HG03378 (cell line): ENCODE data around the gene TMEM186.
"Not testable (repeated sequence)": the region's sequence is repeated elsewhere in the genome, so short reads cannot be mapped to it uniquely, and the experiment has no call there.

Experiments
- ATAC-seq: cut with Tn5 transposase; IDR thresholded peaks from one replicate; pipeline ENCODE4 v1.9.1; 2021; ENCODE audit warnings: mild to moderate bottlenecking, moderate library complexity; ENCODE audit not compliant: unreplicated experiment

TMEM186 gene

DNA sequence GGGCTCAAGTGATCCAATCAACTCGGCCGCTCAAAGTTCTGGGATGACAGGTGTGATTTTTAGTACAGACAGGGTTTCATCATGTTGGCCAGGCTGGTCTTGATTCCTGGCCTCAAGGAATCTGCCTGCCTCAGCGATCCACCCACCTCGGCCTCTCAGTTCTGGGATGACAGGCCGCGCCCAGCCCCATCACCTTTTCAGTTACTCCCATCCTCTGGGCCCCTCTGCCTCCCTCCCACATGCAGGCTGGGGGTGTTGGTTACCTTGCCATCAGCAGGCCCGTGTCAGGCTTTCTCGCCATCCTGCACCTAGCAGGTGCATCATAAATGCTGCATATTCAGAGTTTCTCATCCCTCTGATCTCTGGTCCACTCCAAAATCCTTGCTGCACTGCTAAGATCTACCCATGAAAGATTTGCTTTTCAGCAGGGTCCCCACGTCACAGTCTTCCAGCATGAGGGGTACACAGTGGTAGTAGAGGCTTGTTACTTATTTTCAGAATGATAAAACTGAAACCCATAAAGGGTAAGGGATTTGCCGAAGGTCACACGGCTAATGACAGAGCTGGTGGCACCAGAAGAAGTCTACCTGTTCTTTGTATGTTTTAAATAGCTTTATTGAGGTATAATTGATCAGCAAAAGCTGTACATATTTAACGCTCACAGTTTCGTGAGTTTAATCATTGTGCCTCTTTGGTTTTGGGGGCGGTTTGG lies 16.8 kb upstream of the TMEM186 start:
- no peak for ATAC-seq

DNA sequence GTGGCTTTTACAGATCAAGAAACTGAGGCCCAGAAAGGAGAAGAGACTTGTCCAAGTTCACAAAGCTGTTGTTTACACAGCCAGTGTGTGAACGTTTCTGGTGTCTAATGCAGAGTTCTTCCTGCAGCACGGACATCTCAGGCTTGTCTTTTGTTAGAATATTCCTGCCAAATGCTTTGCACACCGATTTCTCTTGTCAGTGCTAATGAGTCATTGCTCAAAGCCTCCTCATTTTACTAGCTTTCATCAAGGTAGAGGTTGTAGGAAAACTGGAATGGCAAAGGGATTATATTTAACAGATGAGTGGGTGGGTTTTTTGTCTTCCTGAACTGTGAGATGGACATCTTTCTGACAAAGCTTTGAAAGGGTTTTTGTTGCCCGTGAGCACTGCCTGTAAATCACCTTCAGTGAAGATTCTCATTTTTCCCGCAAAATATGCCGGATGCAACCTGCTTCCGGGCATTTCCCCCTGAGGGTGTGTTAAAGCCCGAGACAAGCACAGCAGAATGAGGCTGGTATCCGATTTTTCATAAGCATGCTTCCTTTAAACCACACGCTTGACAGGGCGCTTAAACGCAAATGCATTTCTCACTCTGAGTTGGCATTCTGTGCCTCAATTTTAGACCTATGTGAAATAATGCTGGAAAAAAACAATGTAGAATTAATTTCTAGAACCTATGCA lies 14.9 kb upstream of the TMEM186 start:
- ATAC-seq = no peak

DNA sequence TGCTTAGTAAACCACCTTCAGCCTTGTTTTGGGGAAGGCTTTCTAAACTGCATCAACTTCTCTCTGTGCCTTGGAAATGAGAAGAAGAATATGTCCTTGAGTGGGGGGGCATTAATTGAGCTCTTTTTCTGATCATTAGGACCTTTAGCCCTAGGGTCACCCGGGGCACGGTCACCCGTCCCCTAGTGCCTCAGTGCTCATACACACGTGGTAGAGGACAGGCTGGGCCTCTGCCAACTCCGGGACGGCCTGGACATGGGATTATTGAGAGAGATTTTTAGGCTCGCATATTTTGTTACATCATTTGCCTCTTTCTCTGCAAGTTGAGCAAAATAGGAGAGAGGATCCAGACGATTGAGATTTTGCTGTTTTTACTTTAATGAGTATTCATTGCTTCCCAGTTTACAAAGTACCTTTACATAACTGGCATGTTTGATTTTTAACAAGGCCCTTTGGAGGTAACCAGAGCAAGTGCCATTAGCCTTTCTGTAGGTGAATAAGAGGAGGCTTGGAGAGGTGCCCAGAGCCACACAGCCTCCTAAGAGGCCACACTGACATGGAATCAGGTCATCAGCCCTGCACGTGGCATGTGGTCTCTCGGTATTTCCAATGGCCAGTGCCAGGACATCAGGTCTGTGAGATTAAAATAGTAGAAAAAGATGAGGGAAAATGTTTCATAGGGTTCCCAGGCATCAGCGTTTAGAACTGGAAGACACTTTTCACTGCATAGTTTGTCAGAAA lies 11.3 kb upstream of the TMEM186 start:
- no peak for ATAC-seq

DNA sequence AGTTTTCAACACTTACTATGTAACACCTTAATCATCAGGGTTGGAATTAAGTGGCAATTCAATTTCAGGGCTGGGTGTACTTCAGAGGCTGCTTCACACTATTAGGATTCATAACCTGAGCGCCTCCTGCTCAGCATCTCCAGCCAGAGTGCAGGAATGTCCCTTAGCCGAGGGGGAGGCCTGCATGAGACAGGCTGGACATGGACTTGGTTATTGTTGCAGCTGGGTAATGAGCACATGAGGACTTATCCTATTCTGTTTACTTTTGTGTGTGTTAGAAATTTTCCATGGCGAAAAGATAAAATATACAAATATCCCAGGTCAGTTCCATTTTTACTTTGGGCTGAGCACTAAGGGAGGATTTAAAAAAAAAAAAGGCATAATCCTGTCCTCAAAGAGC lies 10.6 kb upstream of the TMEM186 start:
- no peak for ATAC-seq

DNA sequence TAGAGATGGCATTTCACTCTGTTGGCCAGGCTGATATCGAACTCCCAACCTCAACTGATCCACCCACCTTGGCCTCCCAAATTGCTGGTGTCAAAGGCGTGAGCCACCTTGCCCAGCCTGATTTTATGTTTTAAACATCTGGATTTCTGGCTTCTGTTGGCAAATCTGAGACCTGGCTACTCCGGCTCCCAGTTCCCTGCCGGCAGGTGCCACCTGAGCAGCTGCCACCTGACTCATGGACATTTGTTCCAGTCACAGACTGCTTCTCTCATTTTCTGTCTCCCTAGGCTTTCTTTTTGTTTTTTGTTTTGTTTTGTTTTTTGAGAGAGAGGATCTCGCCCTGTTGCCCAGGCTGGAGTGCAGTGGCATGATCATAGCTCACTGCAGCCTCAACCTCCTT lies 9.8 kb upstream of the TMEM186 start:
- ATAC-seq = no peak

DNA sequence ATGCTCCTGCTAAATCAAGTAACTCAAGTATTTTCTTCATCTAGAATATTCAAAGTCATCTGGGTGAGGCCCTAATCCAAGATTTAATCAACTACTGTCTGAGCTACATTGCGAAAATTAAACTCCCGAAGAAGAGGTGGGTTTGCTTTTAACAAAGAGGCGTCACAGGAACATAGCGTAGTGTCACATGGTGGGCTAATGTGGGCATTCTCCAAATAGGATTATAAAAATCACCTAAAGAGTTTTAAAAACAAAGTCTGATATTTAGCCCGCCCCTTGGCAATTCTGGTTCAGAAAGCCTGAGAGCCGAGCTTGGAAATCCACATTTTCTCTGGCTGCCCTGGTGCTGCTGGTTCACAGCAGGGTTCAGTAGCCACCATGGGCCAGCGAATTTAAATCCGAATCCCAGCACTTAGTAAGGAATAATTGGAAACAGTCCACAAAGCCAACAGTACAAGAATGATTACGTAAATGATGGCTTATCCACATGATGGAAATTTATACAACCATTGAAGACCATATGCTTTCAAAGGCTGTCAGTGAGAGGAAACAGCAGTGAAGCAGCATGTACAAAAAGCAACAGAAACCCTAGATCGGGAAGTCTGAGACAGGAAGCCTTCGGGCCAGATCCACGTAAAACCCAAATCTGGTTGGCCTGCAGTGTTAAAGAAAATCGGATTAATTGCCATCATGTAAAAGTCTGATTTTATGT lies 9.0 kb upstream of the TMEM186 start:
- ATAC-seq = no peak

DNA sequence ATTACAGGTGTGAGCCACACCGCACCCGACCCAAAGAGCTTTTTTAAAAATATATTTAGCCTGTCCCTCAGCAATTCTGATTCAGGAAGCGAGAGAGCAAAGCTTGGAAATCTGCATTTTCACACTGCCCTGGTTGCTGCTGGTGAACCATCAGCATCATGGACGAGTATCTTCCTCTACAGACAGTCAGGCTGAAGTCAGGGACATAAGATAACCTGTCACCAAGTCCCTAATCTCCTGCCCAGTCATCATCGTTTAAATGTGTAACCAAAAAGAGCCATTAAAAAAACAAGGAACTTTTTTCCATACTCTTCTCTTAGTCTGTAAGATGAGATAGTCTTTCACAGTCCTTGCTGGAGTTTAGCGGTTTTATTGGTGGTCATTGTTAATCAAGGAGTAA lies 6.9 kb upstream of the TMEM186 start:
- no peak for ATAC-seq

DNA sequence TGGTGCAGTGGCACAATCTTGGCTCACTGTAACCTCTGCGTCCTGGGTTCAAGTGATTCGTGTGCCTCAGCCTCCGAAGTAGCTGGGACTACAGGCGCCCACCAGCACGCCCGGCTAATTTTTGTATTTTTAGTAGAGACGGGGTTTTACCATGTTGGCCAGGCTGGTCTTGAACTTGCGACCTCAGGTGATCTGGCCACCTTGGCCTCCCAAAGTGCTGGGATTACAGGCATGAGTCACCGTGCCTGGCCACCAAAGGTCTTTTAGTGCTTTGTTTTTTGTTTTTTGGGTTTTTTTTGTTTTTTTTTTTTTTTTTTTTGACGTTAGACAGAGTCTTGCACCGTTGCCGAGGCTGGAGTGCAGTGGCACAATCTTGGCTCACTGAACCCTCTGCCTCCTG lies 6.3 kb upstream of the TMEM186 start:
- not testable (repeated sequence) for ATAC-seq

DNA sequence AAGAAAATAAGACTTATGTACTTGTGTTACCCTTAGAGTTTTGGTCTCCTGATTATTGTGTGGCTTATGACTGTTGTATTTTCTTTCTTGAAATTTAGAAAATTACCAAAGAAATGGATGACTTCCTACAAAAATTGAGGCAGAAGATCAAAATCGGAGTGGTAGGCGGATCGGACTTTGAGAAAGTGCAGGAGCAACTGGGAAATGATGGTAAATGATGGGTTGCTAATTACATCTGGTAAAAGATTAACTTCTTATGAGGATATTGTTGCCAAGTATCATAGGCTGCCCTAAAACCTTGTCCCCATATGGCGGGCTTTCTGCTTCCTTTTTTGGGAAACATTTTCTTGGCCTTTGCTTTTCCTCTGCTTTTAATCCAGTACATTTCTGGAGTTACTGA lies 4.3 kb upstream of the TMEM186 start:
- ATAC-seq = no peak

DNA sequence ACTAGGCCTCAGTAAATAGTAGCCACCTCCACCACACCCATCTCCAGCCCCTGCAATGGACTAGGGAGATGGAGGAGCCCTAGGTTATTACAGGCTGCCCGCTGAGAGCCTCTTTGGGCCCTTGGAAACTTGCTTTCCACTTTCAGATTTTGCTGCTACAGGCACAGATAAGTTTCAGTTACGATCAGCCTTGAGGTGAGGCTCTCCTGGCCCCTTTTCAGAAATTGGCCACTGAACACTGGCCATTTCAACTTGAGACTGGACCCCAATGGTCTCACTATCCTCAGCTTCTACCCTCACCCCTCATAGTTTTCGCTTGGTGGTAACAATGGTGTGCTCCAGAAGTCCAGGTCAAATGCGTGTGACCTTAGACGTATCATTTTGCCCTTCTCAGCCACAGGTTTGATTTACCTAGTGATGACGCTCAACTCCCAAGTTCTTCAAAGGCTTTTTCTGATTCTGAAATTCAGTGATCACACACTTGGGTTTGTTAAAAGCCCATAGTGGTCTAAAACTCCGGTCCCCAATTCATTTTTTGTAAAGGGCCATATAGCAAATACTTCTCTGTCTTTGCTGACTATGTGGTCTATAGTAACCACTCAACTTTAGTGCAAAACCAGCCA lies 1.2 kb upstream of the TMEM186 start:
- ATAC-seq = no peak

DNA sequence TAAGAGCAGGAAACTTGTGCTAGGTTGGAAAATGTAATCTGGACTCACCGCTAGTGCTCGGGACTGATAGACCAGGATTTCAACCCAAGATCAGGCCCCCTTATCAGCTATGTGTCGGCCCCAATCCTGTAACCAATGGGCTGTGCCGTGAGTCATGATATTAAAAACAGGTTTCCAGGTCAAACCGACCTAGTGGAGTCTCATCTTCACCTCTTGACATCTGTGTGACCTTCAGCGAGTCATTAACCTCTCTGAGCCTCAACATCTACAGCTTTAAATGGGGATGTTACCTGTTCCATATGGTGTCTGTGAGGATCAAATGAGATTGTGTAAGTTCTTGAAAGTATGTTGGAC lies 712 bp upstream of the TMEM186 start:
- ATAC-seq = peak; percentile 3

DNA sequence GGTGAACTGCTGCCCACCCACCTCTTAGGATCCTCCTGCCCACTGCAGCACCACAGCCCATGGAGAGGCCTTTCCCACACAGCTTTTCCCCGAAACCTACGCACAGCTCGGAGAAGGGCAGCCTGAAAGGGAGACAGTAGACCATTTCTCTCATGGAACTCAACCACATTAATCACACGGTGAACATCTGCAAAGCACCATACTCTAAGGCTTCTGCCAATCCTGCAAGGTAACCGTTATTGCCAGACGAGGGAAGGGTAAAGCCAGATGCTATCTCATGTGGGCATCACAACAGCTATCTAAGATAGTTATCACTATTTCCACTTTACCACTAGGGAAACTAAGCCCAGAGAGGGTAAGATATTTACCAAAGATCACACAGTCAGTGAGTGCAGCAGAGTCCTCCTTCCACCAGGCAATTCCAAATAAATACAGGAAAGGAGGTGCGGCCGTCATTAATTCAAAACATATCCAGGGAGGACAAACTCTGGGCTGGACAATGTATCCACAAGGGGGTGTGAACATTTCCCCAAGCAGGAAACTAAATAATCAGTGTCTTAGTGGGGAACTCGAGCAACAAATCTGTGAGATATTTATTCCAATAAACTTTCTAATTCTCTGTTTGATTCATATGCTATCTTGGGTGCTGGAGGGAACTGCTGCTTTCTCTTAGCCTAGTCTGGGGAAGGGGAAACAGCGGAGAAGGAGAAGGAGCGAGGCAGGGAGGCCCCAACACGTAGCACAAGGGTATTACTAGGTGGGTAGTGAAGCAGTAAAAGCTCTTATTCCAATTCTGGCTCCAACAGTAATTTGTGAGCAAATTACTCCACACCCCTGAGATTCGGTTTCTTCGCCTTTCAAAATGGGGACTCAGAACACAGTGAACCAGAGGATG lies 723 bp downstream of the TMEM186 start:
- no peak for ATAC-seq

DNA sequence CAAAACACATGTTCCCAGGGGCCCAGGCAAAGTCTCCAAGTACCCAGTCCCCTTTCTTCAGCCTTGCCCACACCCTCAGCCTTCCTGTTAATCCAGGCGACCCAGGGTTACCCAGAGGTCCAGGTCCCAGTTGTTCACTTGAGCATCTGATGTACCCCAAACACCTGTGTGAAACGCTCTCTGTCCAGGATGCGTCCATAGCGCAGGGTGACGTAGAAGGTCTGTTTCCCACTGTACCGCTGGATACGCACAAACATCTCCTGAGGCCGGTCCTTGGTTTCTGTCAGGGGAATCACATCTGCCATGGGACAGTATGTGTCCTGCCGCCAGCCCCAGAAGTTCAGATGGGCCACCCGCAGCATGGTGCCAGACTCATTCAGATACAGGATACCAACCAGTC lies 1.6 kb downstream of the TMEM186 start:
- no peak for ATAC-seq

DNA sequence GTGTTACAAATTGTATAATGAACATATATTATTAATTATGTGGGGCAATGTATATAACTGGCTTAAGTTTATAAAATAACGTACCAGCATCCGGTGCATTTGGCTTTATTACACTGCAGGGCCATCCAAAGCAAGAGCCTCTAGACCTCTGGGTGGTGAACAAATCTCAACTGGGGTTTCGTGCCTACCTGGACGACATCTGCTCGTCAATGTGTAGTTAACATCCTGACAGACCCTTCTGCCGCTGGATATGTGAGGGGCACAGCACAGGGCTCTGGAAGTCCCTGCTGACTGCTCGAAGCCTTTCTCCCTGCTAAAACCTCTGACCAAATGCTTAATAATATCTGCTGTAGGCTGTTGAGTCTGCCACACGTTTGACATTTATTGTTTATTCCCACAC lies 2.3 kb downstream of the TMEM186 start:
- ATAC-seq = no peak

DNA sequence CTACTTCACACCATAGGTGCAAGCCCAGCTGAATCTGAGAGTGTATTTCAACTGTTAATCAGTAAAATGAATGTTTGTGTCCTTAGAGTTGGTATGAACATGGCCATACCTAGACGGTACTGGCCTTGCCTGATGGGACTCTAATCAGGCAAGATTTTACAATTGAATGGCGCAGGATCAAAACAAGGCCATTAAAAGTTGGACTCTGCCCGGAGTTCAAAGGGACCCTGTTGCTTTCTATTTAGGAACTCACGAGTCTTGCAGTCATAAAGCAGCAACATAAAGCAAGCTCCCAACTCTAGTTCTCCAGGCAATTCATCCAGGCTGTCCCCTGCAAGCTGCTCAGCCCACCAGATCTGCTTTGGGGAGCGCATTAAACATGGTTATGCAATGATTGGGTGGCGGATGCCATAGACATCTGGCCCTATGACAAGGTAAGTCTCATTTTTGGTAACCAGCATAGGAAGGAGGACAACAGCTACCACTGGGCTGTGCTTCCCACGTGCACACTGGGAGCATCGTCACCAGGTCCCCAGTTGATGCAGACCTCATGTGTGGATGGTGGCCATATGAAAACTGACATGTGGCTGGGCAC lies 8.8 kb downstream of the TMEM186 start:
- no peak for ATAC-seq

DNA sequence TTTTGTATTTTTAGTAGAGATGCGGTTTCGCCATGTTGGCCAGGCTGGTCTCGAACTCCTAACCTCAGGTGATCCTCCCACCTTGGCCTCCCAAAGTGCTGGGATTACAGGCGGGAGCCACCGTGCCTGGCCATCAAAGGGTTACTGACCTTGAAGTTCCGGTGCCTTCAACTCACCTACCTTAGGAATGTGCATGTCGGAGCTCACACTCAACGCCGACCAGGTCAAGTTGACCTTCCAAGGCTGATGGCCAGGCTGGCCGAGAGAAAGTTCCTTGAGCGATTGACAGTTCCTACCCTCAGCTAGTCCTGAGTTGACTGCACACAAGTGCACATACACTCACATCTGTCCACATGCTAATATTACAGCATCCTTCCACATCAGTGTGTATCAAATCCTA lies 11.1 kb downstream of the TMEM186 start:
- not testable (repeated sequence) for ATAC-seq

DNA sequence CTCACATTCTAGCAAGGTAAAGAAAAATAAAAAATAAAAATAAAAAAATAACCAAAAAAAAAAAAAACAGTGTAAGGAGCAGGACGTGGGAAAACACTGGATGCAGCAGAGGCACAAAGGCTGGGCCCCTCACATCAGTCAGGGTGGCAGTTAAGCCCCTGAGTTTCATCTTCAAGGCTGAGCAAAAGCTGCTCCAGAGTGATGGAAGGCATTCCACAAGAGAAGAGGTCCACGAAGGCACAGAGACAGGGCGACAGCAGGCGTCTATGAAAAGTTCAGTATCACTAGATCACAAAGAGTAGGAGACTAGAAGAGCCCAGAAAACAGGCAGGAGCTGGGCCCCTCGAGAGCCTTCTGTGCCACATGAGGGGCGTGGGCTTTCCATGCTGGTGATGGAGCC lies 12.0 kb downstream of the TMEM186 start:
- ATAC-seq = no peak

DNA sequence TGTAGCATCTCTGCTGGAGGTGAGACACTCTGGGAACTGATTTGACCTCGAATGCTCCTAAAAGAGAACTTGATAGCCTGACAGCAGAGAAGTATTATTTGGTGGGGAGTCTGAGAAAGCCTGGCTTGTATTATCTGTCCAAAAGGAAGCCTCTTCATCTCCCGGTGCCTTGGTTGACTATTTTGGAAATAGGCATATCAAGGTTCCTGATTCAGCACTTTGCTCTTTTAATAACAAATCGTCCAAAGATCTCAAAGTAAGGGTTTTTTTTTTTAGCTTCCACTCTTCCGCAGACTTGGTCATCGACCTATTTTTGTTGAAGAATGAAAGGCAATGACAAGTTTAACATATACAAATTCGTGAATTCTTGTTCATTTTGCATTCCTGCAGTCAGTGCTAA lies 14.8 kb downstream of the TMEM186 start:
- ATAC-seq = no peak

DNA sequence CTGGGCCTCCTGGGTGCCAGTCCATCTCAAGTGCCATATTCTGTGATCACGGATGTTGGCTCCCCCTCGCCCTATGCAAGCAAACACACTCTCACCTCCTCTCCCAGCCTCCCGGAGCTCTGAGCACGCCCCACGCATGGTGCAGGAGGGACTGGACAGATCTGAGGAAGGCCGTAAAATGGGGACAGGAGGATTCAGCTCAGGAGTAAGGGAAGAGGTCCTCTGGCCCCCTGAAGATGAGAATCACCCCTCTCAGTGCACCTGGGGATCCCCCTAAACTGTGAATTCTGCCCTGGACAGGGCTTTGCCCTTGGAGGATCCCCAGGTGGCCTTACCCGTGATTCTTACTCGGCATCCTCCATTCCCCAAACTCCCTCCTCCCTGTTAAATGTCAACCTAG lies 15.6 kb downstream of the TMEM186 start:
- ATAC-seq = no peak

DNA sequence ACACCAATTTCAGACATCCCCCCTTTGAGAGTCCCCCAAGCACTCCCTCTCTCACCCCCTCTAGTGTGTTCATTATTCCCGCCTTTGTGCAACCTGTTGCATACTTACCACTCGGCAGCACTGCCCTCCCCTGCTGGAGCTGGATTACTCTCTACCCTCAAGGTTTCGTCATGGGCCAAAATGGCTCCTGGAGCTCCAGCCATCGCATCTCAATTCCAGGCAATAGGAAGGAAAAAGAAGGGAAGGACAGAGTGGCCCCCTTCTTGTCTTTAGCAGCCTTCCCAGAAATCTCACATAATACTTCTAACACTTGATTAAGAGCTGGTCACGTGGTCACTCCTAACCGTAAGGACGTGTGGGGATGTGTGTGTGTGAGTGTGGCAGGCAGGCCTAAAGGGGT lies 20.2 kb downstream of the TMEM186 start:
- no peak for ATAC-seq
